ACC112 (cell line): ENCODE measurements around the gene SPTB.

Experiments used
- H2AFZ ChIP-seq: fragments of 200-600 bp; sonication (generic); one replicate; pipeline ENCODE4 v1.6.0; 2017; ENCODE audit warnings: antibody characterized with exemption, low read length; ENCODE audit not compliant: unreplicated experiment
- H3K27ac ChIP-seq: fragments of 200-600 bp; sonication (generic); 2 replicates; pipeline ENCODE4 v1.5.1; 2014; ENCODE audit warnings: low read depth, mild to moderate bottlenecking, antibody characterized with exemption, low read length, moderate library complexity
- H3K27me3 ChIP-seq: fragments of 200-600 bp; sonication (generic); 2 replicates; pipeline ENCODE4 v1.6.1; 2014; ENCODE audit warnings: mild to moderate bottlenecking, antibody characterized with exemption, low read length, moderate library complexity, mixed read lengths; ENCODE audit not compliant: insufficient read depth
- H3K36me3 ChIP-seq: fragments of 200-600 bp; sonication (generic); 2 replicates; pipeline ENCODE4 v1.6.1; 2016; ENCODE audit warnings: mild to moderate bottlenecking, antibody characterized with exemption, low read length, moderate library complexity, mixed read lengths; ENCODE audit not compliant: insufficient read depth
- H3K4me1 ChIP-seq: fragments of 200-600 bp; sonication (generic); one replicate; pipeline ENCODE4 v1.6.1; 2016; ENCODE audit warnings: low read length, mixed read lengths; ENCODE audit not compliant: insufficient read depth, unreplicated experiment, control insufficient read depth
- H3K4me3 ChIP-seq: fragments of 200-600 bp; sonication (generic); 2 replicates; pipeline ENCODE4 v1.5.1; 2014; ENCODE audit warnings: mild to moderate bottlenecking, low read depth, low read length
- H3K79me2 ChIP-seq: fragments of 200-600 bp; sonication (generic); one replicate; pipeline ENCODE4 v1.6.0; 2016; ENCODE audit warnings: low read length; ENCODE audit not compliant: control insufficient read depth, unreplicated experiment, insufficient read depth

The SPTB gene

GRCh38 chr14:64838656-64839055 lies 41.1 kb downstream of the SPTB start:
- Histone ChIP-seq H3K4me3 (no peak overlapping the region), H3K27me3 (peaks cover 89% of the 10 kb centered on the region), H2AFZ (no peak overlapping the region), H3K27ac (no peak overlapping the region), H3K79me2 (no peaks in the 10 kb centered on the region), H3K4me1 (no peaks in the 10 kb centered on the region), H3K36me3 (no peaks in the 10 kb centered on the region)

- Histone ChIP-seq H3K4me1 (no peaks in the 10 kb centered on the region), H3K79me2 (no peaks in the 10 kb centered on the region), H3K4me3 (no peak overlapping the region), H2AFZ (no peak overlapping the region), H3K36me3 (no peaks in the 10 kb centered on the region), H3K27me3 (peaks cover 89% of the 10 kb centered on the region), H3K27ac (no peak overlapping the region)
Measured at GRCh38 chr14:64835431-64835830, 44.3 kb downstream of the SPTB start.

GRCh38 chr14:64834965-64835364 lies 44.7 kb downstream of the SPTB start:
- H3K27me3 ChIP-seq: peaks cover 87% of the 10 kb centered on the region
- no peaks in the 10 kb centered on the region for H3K4me1 ChIP-seq
- no peak overlapping the region for H3K4me3 ChIP-seq
- H2AFZ ChIP-seq: no peak overlapping the region
- no peaks in the 10 kb centered on the region for H3K36me3 ChIP-seq
- no peaks in the 10 kb centered on the region for H3K79me2 ChIP-seq
- H3K27ac ChIP-seq: no peak overlapping the region

GRCh38 chr14:64831419-64831818 lies 48.3 kb downstream of the SPTB start:
- Histone ChIP-seq H3K27ac (no peak overlapping the region), H3K79me2 (no peaks in the 10 kb centered on the region), H2AFZ (no peak overlapping the region), H3K27me3 (peaks cover 90% of the 10 kb centered on the region), H3K4me1 (no peaks in the 10 kb centered on the region), H3K36me3 (no peaks in the 10 kb centered on the region), H3K4me3 (no peak overlapping the region)

GRCh38 chr14:64830961-64831360 lies 48.7 kb downstream of the SPTB start:
- Histone ChIP-seq H3K36me3 (no peaks in the 10 kb centered on the region), H3K4me1 (no peaks in the 10 kb centered on the region), H3K4me3 (no peak overlapping the region), H2AFZ (no peak overlapping the region), H3K27ac (no peak overlapping the region), H3K79me2 (no peaks in the 10 kb centered on the region), H3K27me3 (peaks cover 88% of the 10 kb centered on the region)

- Histone ChIP-seq H3K36me3 (no peaks in the 10 kb centered on the region), H3K4me1 (no peaks in the 10 kb centered on the region), H3K79me2 (no peaks in the 10 kb centered on the region), H2AFZ (no peak overlapping the region), H3K4me3 (no peak overlapping the region), H3K27ac (no peak overlapping the region), H3K27me3 (peaks cover 63% of the 10 kb centered on the region)
Measured at GRCh38 chr14:64828071-64828470, 51.6 kb downstream of the SPTB start.

- Histone ChIP-seq H2AFZ (no peak overlapping the region), H3K27ac (no peak overlapping the region), H3K36me3 (no peaks in the 10 kb centered on the region), H3K79me2 (no peaks in the 10 kb centered on the region), H3K4me1 (no peaks in the 10 kb centered on the region), H3K4me3 (no peak overlapping the region), H3K27me3 (peaks cover 52% of the 10 kb centered on the region)
Measured at GRCh38 chr14:64826845-64827244, 52.9 kb downstream of the SPTB start.

- Histone ChIP-seq H3K4me3 (no peak overlapping the region), H3K27ac (no peak overlapping the region), H3K27me3 (peaks cover 48% of the 10 kb centered on the region), H2AFZ (no peak overlapping the region), H3K4me1 (no peaks in the 10 kb centered on the region), H3K36me3 (no peaks in the 10 kb centered on the region), H3K79me2 (no peaks in the 10 kb centered on the region)
Measured at GRCh38 chr14:64826333-64826732, 53.4 kb downstream of the SPTB start.

- no peaks in the 10 kb centered on the region for H3K4me1 ChIP-seq
Measured at GRCh38 chr14:64825509-64825908, 54.2 kb downstream of the SPTB start.

GRCh38 chr14:64825006-64825405 lies 54.7 kb downstream of the SPTB start:
- no peaks in the 10 kb centered on the region for H3K79me2 ChIP-seq
- H3K27me3 ChIP-seq: peaks cover 38% of the 10 kb centered on the region
- no peak overlapping the region for H2AFZ ChIP-seq

More at GRCh38 chr14:64825509-64825908, 54.2 kb downstream of the SPTB start:
- Histone ChIP-seq H3K27me3 (peaks cover 40% of the 10 kb centered on the region), H3K79me2 (no peaks in the 10 kb centered on the region), H3K36me3 (no peaks in the 10 kb centered on the region), H2AFZ (no peak overlapping the region), H3K4me3 (no peak overlapping the region), H3K27ac (no peak overlapping the region)

GRCh38 chr14:64824471-64824870 lies 55.2 kb downstream of the SPTB start:
- no peak overlapping the region for H2AFZ ChIP-seq
- H3K79me2 ChIP-seq: no peaks in the 10 kb centered on the region
- H3K4me3 ChIP-seq: no peak overlapping the region

More at GRCh38 chr14:64825006-64825405, 54.7 kb downstream of the SPTB start:
- Histone ChIP-seq H3K4me3 (no peak overlapping the region), H3K27ac (no peak overlapping the region), H3K36me3 (no peaks in the 10 kb centered on the region), H3K4me1 (no peaks in the 10 kb centered on the region)

More at GRCh38 chr14:64824471-64824870, 55.2 kb downstream of the SPTB start:
- H3K36me3 ChIP-seq: no peaks in the 10 kb centered on the region
- no peaks in the 10 kb centered on the region for H3K4me1 ChIP-seq
- peaks cover 33% of the 10 kb centered on the region for H3K27me3 ChIP-seq
- no peak overlapping the region for H3K27ac ChIP-seq
